ENCODE measurements around the gene ASB15. TPM values are rescaled to one million over a fixed set of nuclear protein-coding genes. Genes with fewer than 3 reads are reported as not detected.

ASB15 gene
- total and polyA plus RNA-seq, 12 donors = 0.99 to 80.6 (median 53.4) TPM

GRCh38 chr7:123627851-123628250 is 26.2 kb downstream of the ASB15 start:
- H3K4me1 ChIP-seq = peaks cover 0 to 15% (median 3%) of the 10 kb centered on the region in 9 donors
- ATAC-seq (no peak), DNase-seq (no peak)
- peaks cover 0 to 18% (median 0%) of the 10 kb centered on the region in 9 donors for H3K36me3 ChIP-seq
- no peaks in the 10 kb centered on the region for H3K9me3 ChIP-seq
- intact Hi-C loops (cut with DNase I) = no loop called here
- no peaks in the 10 kb centered on the region for H3K27me3 ChIP-seq
- H3K27ac ChIP-seq = peak overlapping the region in 1 of 10 donors; percentile 11
- no peak for TF ChIP-seq CTCF (IDR thresholded peaks at IDR 0.05)
- no peak overlapping the region for H3K4me3 ChIP-seq
- 88 to 97% methylated on average over 2 of the region's 2 CpGs for WGBS, 2 donors

GRCh38 chr7:123628829-123629228 is 27.2 kb downstream of the ASB15 start:
- peaks cover 0 to 16% (median 7%) of the 10 kb centered on the region in 9 donors for H3K4me1 ChIP-seq
- WGBS, 2 donors = 91% methylated on average over 5 of the region's 5 CpGs
- no peaks in the 10 kb centered on the region for H3K27me3 ChIP-seq
- intact Hi-C loops (cut with DNase I) = no loop called here
- no peak overlapping the region for H3K27ac ChIP-seq
- H3K9me3 ChIP-seq = no peaks in the 10 kb centered on the region
- H3K36me3 ChIP-seq = peaks cover 0 to 18% (median 0%) of the 10 kb centered on the region in 9 donors
- TF ChIP-seq CTCF (IDR thresholded peaks at IDR 0.05) = no peak
- DNase-seq = no peak
- no peak for ATAC-seq
- H3K4me3 ChIP-seq = no peak overlapping the region

- intact Hi-C loops (cut with DNase I) = no loop called here
- Histone ChIP-seq H3K4me3 (no peak overlapping the region), H3K4me1 (peaks cover 0 to 18% (median 8%) of the 10 kb centered on the region in 9 donors), H3K27me3 (no peaks in the 10 kb centered on the region), H3K9me3 (no peaks in the 10 kb centered on the region), H3K36me3 (peaks cover 0 to 18% (median 0%) of the 10 kb centered on the region in 9 donors), H3K27ac (no peak overlapping the region)
- ATAC-seq (no peak), DNase-seq (no peak)
- TF ChIP-seq CTCF (IDR thresholded peaks at IDR 0.05) = no peak
- WGBS, 2 donors = 81 to 88% methylated on average over 1 of the region's 1 CpG
Measured at GRCh38 chr7:123629281-123629680, 27.7 kb downstream of the ASB15 start.

- H3K36me3 ChIP-seq = no peaks in the 10 kb centered on the region
- ATAC-seq (no peak), DNase-seq (no peak)
- no peak overlapping the region for H3K27ac ChIP-seq
- intact Hi-C loops (cut with DNase I) = loop anchor here in 3 of 10 donors (5.0 to 10.0 kb wide), 2 partner anchors 72 to 234 kb away; no protein-coding TSS in a partner anchor
- H3K9me3 ChIP-seq = no peaks in the 10 kb centered on the region
- TF ChIP-seq CTCF (IDR thresholded peaks at IDR 0.05) = no peak
- H3K4me3 ChIP-seq = no peak overlapping the region
- H3K27me3 ChIP-seq = no peaks in the 10 kb centered on the region
- H3K4me1 ChIP-seq = peaks cover 3 to 32% (median 11%) of the 10 kb centered on the region in 9 donors
- WGBS, 2 donors = 86 to 89% methylated on average over 2 of the region's 2 CpGs
Measured at GRCh38 chr7:123632808-123633207, 31.2 kb downstream of the ASB15 start.
